ENCODE results near the gene PPP1R1B. TPM values are rescaled to one million over a fixed set of nuclear protein-coding genes. Genes with fewer than 3 reads are reported as not detected.

The PPP1R1B gene
- total RNA-seq, 4 donors from 2014 or later = 1.5 to 5.1 TPM; not detected in 2

DNA sequence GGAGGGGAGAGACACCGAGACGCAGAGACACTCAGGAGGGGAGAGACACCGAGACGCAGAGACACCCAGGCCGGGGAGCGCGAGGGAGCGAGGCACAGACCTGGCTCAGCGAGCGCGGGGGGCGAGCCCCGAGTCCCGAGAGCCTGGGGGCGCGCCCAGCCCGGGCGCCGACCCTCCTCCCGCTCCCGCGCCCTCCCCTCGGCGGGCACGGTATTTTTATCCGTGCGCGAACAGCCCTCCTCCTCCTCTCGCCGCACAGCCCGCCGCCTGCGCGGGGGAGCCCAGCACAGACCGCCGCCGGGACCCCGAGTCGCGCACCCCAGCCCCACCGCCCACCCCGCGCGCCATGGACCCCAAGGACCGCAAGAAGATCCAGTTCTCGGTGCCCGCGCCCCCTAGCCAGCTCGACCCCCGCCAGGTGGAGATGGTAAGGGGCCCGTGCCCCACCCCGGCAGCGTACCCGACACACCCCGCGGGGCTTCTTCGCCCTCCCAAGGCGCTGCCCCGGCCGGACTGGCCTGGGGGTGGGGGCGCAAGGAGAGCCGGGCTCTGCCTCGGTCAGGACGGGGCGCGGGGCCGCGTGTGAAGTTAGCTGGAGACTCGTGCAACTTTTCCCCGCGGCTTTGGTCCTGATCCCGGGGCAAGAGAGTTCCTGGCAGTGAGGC is 427 bp downstream of the PPP1R1B start:
- no peaks in the 10 kb centered on the region for H3K9me3 ChIP-seq
- in situ Hi-C loops (cut with MboI; ENCODE audit: low sequenced_read_pairs in 4 of 4) (loop anchor here in 3 of 4 donors (10.0 kb wide), 2 partner anchors 72 to 128 kb away; no protein-coding TSS in a partner anchor), intact Hi-C loops (cut with DNase I; ENCODE audit: low total_unique reads) (no loop called here)
- H3K27me3 ChIP-seq = peaks cover 32 to 38% (median 34%) of the 10 kb centered on the region in 3 donors
- DNase-seq = no peak
- no peak overlapping the region for H3K27ac ChIP-seq
- no peaks in the 10 kb centered on the region for H3K36me3 ChIP-seq
- H3K4me3 ChIP-seq = peak overlapping the region; percentile 10 to 44 (median 32)
- TF ChIP-seq POLR2A (IDR thresholded peaks at IDR 0.05) = no peak
- TF ChIP-seq, protein P1, sequence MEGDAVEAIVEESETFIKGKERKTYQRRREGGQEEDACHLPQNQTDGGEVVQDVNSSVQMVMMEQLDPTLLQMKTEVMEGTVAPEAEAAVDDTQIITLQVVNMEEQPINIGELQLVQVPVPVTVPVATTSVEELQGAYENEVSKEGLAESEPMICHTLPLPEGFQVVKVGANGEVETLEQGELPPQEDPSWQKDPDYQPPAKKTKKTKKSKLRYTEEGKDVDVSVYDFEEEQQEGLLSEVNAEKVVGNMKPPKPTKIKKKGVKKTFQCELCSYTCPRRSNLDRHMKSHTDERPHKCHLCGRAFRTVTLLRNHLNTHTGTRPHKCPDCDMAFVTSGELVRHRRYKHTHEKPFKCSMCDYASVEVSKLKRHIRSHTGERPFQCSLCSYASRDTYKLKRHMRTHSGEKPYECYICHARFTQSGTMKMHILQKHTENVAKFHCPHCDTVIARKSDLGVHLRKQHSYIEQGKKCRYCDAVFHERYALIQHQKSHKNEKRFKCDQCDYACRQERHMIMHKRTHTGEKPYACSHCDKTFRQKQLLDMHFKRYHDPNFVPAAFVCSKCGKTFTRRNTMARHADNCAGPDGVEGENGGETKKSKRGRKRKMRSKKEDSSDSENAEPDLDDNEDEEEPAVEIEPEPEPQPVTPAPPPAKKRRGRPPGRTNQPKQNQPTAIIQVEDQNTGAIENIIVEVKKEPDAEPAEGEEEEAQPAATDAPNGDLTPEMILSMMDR (IDR thresholded peaks at IDR 0.05 in 4 of 5, conservative IDR thresholded peaks at IDR 0.05 in 1 of 5) = no peak
- H3K4me1 ChIP-seq = peaks cover 4 to 6% of the 10 kb centered on the region in 2 donors
- no peak for ATAC-seq

- Histone ChIP-seq H3K27ac (no peak overlapping the region), H3K9me3 (no peaks in the 10 kb centered on the region), H3K36me3 (no peaks in the 10 kb centered on the region), H3K27me3 (peaks cover 32 to 38% (median 34%) of the 10 kb centered on the region in 3 donors), H3K4me1 (peaks cover 4% of the 10 kb centered on the region in 2 donors), H3K4me3 (no peak overlapping the region)
- DNase-seq (no peak), ATAC-seq (no peak)
- intact Hi-C loops (cut with DNase I; ENCODE audit: low total_unique reads) = no loop called here
- in situ Hi-C loops (cut with MboI; ENCODE audit: low sequenced_read_pairs in 4 of 4) = loop anchor here in 3 of 4 donors (10.0 kb wide), 2 partner anchors 73 to 127 kb away; no protein-coding TSS in a partner anchor
- TF ChIP-seq, protein P1 (IDR thresholded peaks at IDR 0.05 in 4 of 5, conservative IDR thresholded peaks at IDR 0.05 in 1 of 5) = no peak
- no peak for TF ChIP-seq POLR2A (IDR thresholded peaks at IDR 0.05)
Observed at GRCh38 chr17:39627712-39628516, 1.2 kb downstream of the PPP1R1B start.

DNA sequence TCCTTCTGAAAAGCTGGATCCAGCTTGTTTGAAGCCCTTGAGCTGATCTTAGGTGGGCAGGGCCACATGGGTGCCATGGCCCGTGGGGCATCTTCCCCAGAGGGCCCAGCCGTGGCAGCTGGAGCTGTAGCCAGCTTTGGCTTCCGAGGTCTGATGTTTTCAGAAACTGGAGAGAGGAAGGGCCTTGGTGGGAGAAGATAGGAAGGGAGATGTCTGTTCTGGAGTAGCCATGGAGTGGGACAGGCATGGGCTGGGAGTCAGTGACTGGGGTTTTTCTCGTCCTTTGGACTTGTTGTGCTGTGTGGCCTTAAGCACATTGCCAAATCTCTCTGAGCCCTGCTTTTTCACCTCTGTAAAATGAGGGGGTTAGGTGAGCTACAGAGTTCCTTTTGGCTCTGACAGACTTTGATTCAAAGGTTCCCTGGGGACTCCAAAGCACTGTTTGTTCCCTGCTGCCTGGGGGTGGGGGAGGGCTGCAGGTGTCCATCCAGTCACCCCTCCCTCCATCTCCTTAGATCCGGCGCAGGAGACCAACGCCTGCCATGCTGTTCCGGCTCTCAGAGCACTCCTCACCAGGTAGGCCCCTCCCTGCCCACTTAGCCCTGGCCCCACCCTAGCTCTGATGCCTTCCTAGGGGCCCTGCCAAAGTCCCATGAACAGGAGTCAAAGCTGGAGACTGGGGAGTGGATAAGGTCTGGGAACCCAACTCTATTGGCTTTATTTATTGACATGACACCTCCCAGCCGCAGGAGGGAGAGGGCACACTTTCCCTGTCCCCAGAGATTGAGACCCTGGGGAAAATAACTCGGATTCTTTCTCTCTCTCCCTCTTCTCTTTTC is 2.1 kb downstream of the PPP1R1B start:
- DNase-seq (no peak), ATAC-seq (no peak)
- no peak overlapping the region for H3K4me3 ChIP-seq
- no peak overlapping the region for H3K27ac ChIP-seq
- no peak for TF ChIP-seq POLR2A (IDR thresholded peaks at IDR 0.05)
- TF ChIP-seq, protein P1 (IDR thresholded peaks at IDR 0.05 in 4 of 5, conservative IDR thresholded peaks at IDR 0.05 in 1 of 5) = no peak
- H3K36me3 ChIP-seq = no peaks in the 10 kb centered on the region
- peaks cover 4% of the 10 kb centered on the region in 2 donors for H3K4me1 ChIP-seq
- intact Hi-C loops (cut with DNase I; ENCODE audit: low total_unique reads) = no loop called here
- in situ Hi-C loops (cut with MboI; ENCODE audit: low sequenced_read_pairs in 4 of 4) = loop anchor here in 3 of 4 donors (10.0 kb wide), 2 partner anchors 74 to 126 kb away; no protein-coding TSS in a partner anchor
- no peaks in the 10 kb centered on the region for H3K9me3 ChIP-seq
- H3K27me3 ChIP-seq = peaks cover 32 to 38% (median 34%) of the 10 kb centered on the region in 3 donors

DNA sequence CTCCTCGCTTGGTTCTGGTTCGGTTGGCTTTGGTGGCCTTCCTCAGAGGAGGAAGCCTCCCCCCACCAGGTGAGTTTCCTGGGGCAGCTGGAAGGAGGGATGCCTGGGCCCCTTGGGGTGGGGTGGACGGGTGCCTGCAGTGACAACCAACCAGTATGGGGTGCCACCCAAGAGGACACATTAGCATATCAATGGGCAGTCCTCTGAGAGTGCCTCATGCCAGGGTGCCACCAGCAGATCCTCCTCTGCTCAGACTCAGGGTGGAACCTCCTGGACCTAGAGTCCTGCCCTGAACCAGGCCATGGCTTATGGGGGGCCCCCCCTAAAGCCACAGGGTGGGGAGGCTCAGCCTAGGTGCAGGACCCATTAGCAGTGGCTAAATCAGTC is 2.7 kb downstream of the PPP1R1B start:
- ATAC-seq (no peak), DNase-seq (no peak)
- in situ Hi-C loops (cut with MboI; ENCODE audit: low sequenced_read_pairs in 4 of 4) = loop anchor here in 3 of 4 donors (10.0 kb wide), 2 partner anchors 75 to 125 kb away; no protein-coding TSS in a partner anchor
- TF ChIP-seq POLR2A (IDR thresholded peaks at IDR 0.05) = no peak
- TF ChIP-seq, protein P1 (IDR thresholded peaks at IDR 0.05 in 4 of 5, conservative IDR thresholded peaks at IDR 0.05 in 1 of 5) = no peak
- no peaks in the 10 kb centered on the region for H3K9me3 ChIP-seq
- H3K27me3 ChIP-seq = peaks cover 32 to 38% (median 34%) of the 10 kb centered on the region in 3 donors
- H3K36me3 ChIP-seq = no peaks in the 10 kb centered on the region
- intact Hi-C loops (cut with DNase I; ENCODE audit: low total_unique reads) = no loop called here
- H3K4me3 ChIP-seq = no peak overlapping the region
- H3K4me1 ChIP-seq = peaks cover 4 to 6% of the 10 kb centered on the region in 2 donors
- H3K27ac ChIP-seq = no peak overlapping the region

All from gastrocnemius medialis (tissue), 4 donors.